DMS79 (cell line): Measurements from ENCODE around the gene TBL3.

Experiments
- DNase-seq: peaks from one replicate; lab custom pipeline; 2025; lab: John Stamatoyannopoulos, UW

TBL3 gene

GRCh38 chr16:2019518-2019920 lies 47.7 kb downstream of the TBL3 start, which contains the start of gene NPW:
TSS of gene NPW (plus strand) at chr16:2019785.
- peak; percentile 51 for DNase-seq

- DNase-seq = no peak
Observed at GRCh38 chr16:2019921-2020831, 48.3 kb downstream of the TBL3 start.

DNA sequence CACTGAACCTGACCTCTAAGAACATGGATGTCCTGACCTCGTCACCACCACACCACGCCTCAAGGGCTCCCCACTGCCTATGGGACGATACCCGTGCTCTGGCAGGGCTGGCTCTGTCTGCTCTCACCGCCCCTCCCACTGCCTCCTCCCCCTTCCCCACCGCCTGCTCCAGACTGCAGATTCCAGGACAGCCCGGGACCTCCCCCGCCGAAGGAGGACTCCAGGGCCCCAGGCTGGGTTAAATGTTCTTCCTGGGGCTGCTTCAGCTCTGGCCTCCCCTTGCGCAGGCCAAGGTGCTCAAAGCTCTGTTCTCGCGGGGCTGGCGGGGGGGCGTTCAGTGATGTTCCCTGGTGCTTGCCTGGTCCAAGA lies 50.9 kb downstream of the TBL3 start:
- DNase-seq = no peak

DNA sequence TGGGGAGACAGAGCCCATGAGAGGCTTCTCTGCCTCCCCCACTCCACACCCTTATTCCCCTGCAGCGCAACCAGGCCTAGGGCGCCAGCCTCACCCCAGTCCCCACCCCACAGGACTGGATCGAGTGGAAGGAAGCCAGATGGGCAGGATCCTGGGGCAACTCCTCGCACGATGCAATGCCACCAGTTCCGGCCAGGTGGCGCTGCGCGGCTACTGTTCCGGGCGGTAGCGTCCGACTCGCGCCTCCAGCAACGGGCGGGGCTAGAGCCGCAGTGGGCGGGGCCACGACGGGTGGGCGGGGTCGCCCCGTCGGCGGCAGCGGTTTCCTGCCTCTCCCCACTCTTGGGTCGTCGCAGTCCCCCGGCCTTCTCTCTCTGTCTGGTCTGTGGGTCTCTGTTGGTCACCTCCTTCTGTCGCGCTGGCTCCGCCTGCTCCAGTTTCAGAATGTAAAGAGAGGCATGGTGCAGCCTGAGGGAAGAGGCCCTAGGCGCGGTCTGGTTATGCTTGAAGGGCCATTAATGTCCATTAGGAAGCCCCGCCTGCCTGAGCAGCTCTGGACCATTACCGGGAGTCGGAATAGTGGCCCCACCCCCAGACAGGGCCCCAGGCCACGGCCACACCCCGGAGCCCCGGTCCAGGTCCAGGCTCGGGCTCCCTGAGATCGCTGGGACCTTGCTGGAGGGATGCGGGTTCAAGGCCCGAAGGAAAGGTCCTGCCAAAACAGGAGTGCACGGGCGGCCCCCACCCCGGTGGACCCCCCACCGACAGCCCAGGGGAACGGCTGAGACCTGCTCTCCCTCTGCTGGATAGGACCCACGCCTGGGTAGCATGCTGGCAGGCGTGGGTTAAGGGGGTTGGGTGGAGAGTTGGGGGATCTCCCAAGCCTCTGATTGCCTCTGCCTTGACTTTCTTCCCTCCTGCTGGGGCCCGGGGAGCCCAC lies 51.5 kb downstream of the TBL3 start:
- DNase-seq = peak; percentile 85

DNA sequence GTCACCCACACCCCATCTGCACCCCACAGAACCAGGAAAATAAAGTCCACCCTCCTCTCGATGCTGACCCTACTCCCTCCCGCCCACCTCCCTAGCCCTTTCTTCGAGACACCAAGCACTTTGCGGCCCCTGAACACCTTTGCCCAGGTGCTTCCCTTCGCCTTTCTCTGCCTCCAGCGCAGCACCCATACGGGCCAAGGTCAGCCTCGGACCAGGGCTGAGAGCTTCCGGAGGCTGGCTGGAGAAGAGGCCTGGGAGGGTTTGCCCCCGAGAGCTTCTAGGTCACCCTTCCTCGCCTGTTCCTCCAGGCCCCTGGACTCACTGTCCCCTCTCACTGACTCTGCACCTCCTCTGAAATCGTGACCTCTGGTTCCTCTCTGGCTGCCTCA lies 52.2 kb downstream of the TBL3 start:
- DNase-seq = no peak

- DNase-seq = no peak
Observed at GRCh38 chr16:2025251-2025650, 53.4 kb downstream of the TBL3 start.

GRCh38 chr16:2025878-2026460 lies 54.1 kb downstream of the TBL3 start:
- DNase-seq = no peak

- no peak for DNase-seq
Observed at GRCh38 chr16:2026461-2027023, 54.7 kb downstream of the TBL3 start, which contains the start of gene NHERF2. TSS of gene NHERF2 (plus strand) at chr16:2026902. CDS start at chr16:2027006, 104 bp downstream.

- peak; percentile 19 for DNase-seq
Observed at GRCh38 chr16:2027024-2028010, 55.5 kb downstream of the TBL3 start.

DNA sequence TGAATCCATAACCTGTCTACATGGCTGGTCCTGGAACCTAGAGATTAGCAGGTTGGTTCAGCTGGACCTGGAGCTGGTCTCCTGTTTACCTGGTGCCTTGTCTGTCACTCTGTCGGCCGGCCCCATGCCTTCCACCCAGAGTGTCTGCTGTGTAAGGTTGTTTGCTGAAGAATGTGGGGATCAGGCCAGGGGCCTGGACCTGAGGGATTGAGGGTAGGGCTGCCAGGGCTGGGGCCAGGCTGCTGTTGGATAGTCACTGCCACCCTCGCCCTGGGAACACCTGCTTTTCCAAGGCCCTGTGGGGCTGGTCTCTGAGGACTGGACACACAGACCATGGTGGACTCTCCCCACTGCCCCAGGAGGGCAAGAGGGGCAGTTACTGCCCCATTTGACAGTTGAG lies 56.3 kb downstream of the TBL3 start:
- DNase-seq = no peak

DNA sequence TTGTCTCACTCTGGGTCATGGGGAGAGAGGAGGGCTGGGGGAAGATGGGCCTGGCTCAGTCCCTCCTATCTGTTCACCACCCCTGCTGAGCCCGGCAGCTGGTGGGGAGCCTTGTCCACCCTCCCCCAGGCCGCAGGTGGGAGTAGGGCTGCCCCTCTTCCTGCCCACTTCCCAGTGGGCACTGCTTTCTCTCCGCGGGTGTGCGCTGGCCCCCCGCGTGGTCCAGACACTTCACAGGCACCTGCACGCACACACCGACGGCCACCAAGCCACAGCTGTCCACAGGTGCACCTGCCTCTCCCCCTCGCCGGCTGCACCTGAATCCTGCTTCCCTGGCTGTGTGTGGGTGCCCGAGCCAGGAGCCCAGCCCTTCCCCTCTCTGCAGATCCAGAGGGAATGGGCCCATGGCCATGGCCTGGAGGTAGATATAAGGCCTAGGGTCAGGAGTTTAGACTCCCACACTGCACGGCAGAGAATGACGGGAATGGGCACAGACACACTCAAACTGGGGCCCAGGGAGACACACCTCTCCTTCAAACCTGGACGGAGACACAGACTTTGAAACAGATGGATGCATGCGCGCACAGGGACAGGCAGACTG lies 56.9 kb downstream of the TBL3 start:
- no peak for DNase-seq

DNA sequence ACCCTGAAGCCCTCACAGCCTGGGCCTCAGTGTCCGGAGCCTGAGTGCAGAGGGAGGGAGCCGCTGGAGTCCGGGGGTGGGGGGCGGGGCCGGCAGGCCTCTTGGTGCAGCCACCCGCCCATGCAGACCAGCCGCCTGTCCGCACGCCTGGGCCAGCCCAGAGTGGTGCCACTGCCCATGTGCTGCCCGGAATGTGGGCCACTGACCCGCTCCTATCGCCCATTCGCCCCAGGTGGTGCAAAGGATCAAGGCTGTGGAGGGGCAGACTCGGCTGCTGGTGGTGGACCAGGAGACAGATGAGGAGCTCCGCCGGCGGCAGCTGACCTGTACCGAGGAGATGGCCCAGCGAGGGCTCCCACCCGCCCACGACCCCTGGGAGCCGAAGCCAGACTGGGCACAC lies 57.5 kb downstream of the TBL3 start:
- no peak for DNase-seq

- DNase-seq = no peak
Observed at GRCh38 chr16:2030036-2030435, 58.2 kb downstream of the TBL3 start.

- DNase-seq = no peak
Observed at GRCh38 chr16:2031081-2031577, 59.3 kb downstream of the TBL3 start.
